ENCODE results near the gene HASPIN.
A peak's percentile ranks its signal among the peaks of the same experiment; 100 is the strongest.

The HASPIN gene

DNA sequence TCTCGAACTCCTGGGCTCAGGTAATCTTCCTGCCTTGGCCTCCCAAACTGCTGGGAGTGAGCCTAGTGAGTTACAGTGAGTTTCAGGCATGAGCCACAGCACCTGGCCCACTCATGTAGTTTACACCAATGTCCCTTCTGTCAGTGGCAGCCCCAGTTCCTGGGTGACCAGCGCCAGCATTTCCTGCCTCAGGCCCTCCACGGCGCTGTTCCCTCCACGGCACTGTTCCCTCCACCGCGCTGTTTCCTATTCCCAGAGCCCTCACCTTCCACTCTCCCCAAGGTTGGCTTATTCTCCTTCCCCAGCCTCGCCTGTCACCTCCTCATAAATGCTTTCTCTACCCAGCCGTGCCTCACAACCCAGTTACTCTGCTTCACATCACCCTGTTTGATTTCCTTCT is 44.6 kb downstream of the HASPIN start:
- CTCF ChIA-PET, result interaction anchor here (1.3 to 5.1 kb wide), 3 partner anchors 30 to 62 kb away, joined by 3 to 37 read pairs (median 6); no protein-coding TSS in a partner anchor
- Histone ChIP-seq H3K9me3 (ENCODE audit: control extremely low read depth in 1 of 5, control insufficient read depth in 4 of 5, insufficient read depth in 2 of 5, low read depth in 1 of 5, low read length in 4 of 5) (no peaks in the 10 kb centered on the region), H3K4me3 (ENCODE audit: control insufficient read depth in 1 of 7, extremely low read depth in 1 of 7, insufficient read depth in 4 of 7, low read depth in 2 of 7, low read length in 6 of 7) (no peak overlapping the region), H3K27me3 (replicated peaks in 2 of 5; ENCODE audit: control insufficient read depth in 4 of 5, insufficient read depth in 5 of 5, low read length in 4 of 5) (no peaks in the 10 kb centered on the region), H3K4me1 (ENCODE audit: control extremely low read depth in 1 of 4, control insufficient read depth in 4 of 4, insufficient read depth in 4 of 4, low read length in 3 of 4) (peaks cover 2 to 83% (median 57%) of the 10 kb centered on the region in 4 experiments), H3K27ac (ENCODE audit: insufficient read depth in 1 of 2, low read depth in 1 of 2, low read length in 2 of 2, poor library complexity in 1 of 2, severe bottlenecking in 2 of 2) (no peak overlapping the region), H3K36me3 (ENCODE audit: control insufficient read depth in 4 of 4, insufficient read depth in 4 of 4, low read length in 3 of 4) (no peaks in the 10 kb centered on the region)
- no peak for DNase-seq
- WGBS (ENCODE audit: insufficient coverage), result 92% methylated on average over 8 of the region's 9 CpGs
- POLR2A ChIA-PET, result no interaction called here

DNA sequence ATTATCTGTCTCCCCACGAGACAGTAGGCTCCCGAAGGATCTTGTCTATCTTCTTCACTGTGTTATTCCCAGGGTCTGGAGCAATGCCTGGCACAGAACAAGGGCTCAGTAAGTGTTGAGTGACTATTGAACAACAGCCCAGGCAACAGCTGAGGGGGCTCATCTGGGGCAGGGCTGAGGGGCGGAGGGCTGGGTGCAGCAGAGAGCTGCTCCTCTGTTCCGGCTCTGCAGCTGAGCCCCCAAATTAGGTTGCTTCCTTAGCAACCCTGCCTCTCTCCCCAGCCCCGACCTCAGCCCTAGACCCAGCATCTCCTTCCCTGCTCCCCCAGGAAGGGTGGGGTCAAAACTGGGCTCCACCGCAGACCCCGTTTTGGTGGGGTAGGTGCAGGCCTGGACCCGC is 45.1 kb downstream of the HASPIN start:
- H3K27ac ChIP-seq (ENCODE audit: insufficient read depth in 1 of 2, low read depth in 1 of 2, low read length in 2 of 2, poor library complexity in 1 of 2, severe bottlenecking in 2 of 2), result no peak overlapping the region
- H3K36me3 ChIP-seq (ENCODE audit: control insufficient read depth in 4 of 4, insufficient read depth in 4 of 4, low read length in 3 of 4), result no peaks in the 10 kb centered on the region
- no peaks in the 10 kb centered on the region for H3K9me3 ChIP-seq (ENCODE audit: control extremely low read depth in 1 of 5, control insufficient read depth in 4 of 5, insufficient read depth in 2 of 5, low read depth in 1 of 5, low read length in 4 of 5)
- POLR2A ChIA-PET, result no interaction called here
- no peak for DNase-seq
- CTCF ChIA-PET, result interaction anchor here (0.5 to 1.7 kb wide), 6 partner anchors 12 to 242 kb away, joined by 3 to 8 read pairs (median 3); no protein-coding TSS in a partner anchor
- H3K4me1 ChIP-seq (ENCODE audit: control extremely low read depth in 1 of 4, control insufficient read depth in 4 of 4, insufficient read depth in 4 of 4, low read length in 3 of 4), result peaks cover 2 to 79% (median 54%) of the 10 kb centered on the region in 4 experiments
- 85% methylated on average over 7 of the region's 8 CpGs for WGBS (ENCODE audit: insufficient coverage)
- no peaks in the 10 kb centered on the region for H3K27me3 ChIP-seq (replicated peaks in 2 of 5; ENCODE audit: control insufficient read depth in 4 of 5, insufficient read depth in 5 of 5, low read length in 4 of 5)
- no peak overlapping the region for H3K4me3 ChIP-seq (ENCODE audit: control insufficient read depth in 1 of 7, extremely low read depth in 1 of 7, insufficient read depth in 4 of 7, low read depth in 2 of 7, low read length in 6 of 7)

GRCh38 chr17:3770466-3770865 is 46.8 kb downstream of the HASPIN start:
- ChIA-PET POLR2A (no interaction called here), CTCF (interaction anchor here (1.5 to 4.4 kb wide), 4 partner anchors 12 to 87 kb away, joined by 3 to 18 read pairs (median 6); no protein-coding TSS in a partner anchor)
- H3K9me3 ChIP-seq (ENCODE audit: control extremely low read depth in 1 of 5, control insufficient read depth in 4 of 5, insufficient read depth in 2 of 5, low read depth in 1 of 5, low read length in 4 of 5), result no peaks in the 10 kb centered on the region
- peak; percentile 67 to 95 (median 91) for DNase-seq
- H3K4me1 ChIP-seq (ENCODE audit: control extremely low read depth in 1 of 4, control insufficient read depth in 4 of 4, insufficient read depth in 4 of 4, low read length in 3 of 4), result peaks cover 2 to 65% (median 46%) of the 10 kb centered on the region in 4 experiments
- H3K4me3 ChIP-seq (ENCODE audit: control insufficient read depth in 1 of 7, extremely low read depth in 1 of 7, insufficient read depth in 4 of 7, low read depth in 2 of 7, low read length in 6 of 7), result peak overlapping the region in 1 of 7 experiments; percentile 25
- 1% methylated on average over 5 of the region's 8 CpGs for WGBS (ENCODE audit: insufficient coverage)
- H3K27ac ChIP-seq (ENCODE audit: insufficient read depth in 1 of 2, low read depth in 1 of 2, low read length in 2 of 2, poor library complexity in 1 of 2, severe bottlenecking in 2 of 2), result peak overlapping the region in 1 of 2 experiments; percentile 44
- no peaks in the 10 kb centered on the region for H3K27me3 ChIP-seq (replicated peaks in 2 of 5; ENCODE audit: control insufficient read depth in 4 of 5, insufficient read depth in 5 of 5, low read length in 4 of 5)
- no peaks in the 10 kb centered on the region for H3K36me3 ChIP-seq (ENCODE audit: control insufficient read depth in 4 of 4, insufficient read depth in 4 of 4, low read length in 3 of 4)

DNA sequence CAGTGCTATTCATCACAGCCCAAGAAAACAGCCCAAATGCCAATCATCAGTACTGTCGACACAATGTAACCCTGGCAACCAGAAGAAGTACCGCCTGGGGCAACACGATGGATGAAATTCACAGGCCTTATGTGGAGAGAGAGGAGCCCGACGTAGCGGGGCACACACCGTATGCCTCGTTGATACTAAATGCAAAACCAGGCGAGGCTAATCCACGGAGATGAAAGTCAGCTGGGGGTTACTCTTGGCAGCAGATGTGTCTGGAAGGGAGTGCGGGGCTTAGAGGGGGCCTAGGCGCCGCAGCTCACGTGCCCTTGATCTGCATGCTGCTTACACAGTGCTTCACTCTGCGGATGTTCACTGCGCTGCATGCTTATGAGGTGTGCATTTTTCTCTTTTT is 47.4 kb downstream of the HASPIN start:
- ChIA-PET POLR2A (no interaction called here), CTCF (interaction anchor here (0.6 to 4.4 kb wide), 5 partner anchors 11 to 57 kb away, joined by 3 to 19 read pairs (median 9); no protein-coding TSS in a partner anchor)
- Histone ChIP-seq H3K36me3 (ENCODE audit: control insufficient read depth in 4 of 4, insufficient read depth in 4 of 4, low read length in 3 of 4) (no peaks in the 10 kb centered on the region), H3K4me1 (ENCODE audit: control extremely low read depth in 1 of 4, control insufficient read depth in 4 of 4, insufficient read depth in 4 of 4, low read length in 3 of 4) (peaks cover 2 to 58% (median 39%) of the 10 kb centered on the region in 4 experiments), H3K9me3 (ENCODE audit: control extremely low read depth in 1 of 5, control insufficient read depth in 4 of 5, insufficient read depth in 2 of 5, low read depth in 1 of 5, low read length in 4 of 5) (no peaks in the 10 kb centered on the region), H3K27ac (ENCODE audit: insufficient read depth in 1 of 2, low read depth in 1 of 2, low read length in 2 of 2, poor library complexity in 1 of 2, severe bottlenecking in 2 of 2) (no peak overlapping the region), H3K27me3 (replicated peaks in 2 of 5; ENCODE audit: control insufficient read depth in 4 of 5, insufficient read depth in 5 of 5, low read length in 4 of 5) (no peaks in the 10 kb centered on the region), H3K4me3 (ENCODE audit: control insufficient read depth in 1 of 7, extremely low read depth in 1 of 7, insufficient read depth in 4 of 7, low read depth in 2 of 7, low read length in 6 of 7) (no peak overlapping the region)
- WGBS (ENCODE audit: insufficient coverage), result 83% methylated on average over 8 of the region's 16 CpGs
- peak in 1 of 3 donors; percentile 53 for DNase-seq

GRCh38 chr17:3772764-3773163 is 49.1 kb downstream of the HASPIN start:
- DNase-seq, result no peak
- no peaks in the 10 kb centered on the region for H3K27me3 ChIP-seq (replicated peaks in 2 of 5; ENCODE audit: control insufficient read depth in 4 of 5, insufficient read depth in 5 of 5, low read length in 4 of 5)
- no peaks in the 10 kb centered on the region for H3K9me3 ChIP-seq (ENCODE audit: control extremely low read depth in 1 of 5, control insufficient read depth in 4 of 5, insufficient read depth in 2 of 5, low read depth in 1 of 5, low read length in 4 of 5)
- CTCF ChIA-PET, result interaction anchor here (1.0 to 4.4 kb wide), 7 partner anchors 9 to 66 kb away, joined by 3 to 19 read pairs (median 6); no protein-coding TSS in a partner anchor
- no peak overlapping the region for H3K4me3 ChIP-seq (ENCODE audit: control insufficient read depth in 1 of 7, extremely low read depth in 1 of 7, insufficient read depth in 4 of 7, low read depth in 2 of 7, low read length in 6 of 7)
- POLR2A ChIA-PET, result no interaction called here
- H3K27ac ChIP-seq (ENCODE audit: insufficient read depth in 1 of 2, low read depth in 1 of 2, low read length in 2 of 2, poor library complexity in 1 of 2, severe bottlenecking in 2 of 2), result no peak overlapping the region
- H3K36me3 ChIP-seq (ENCODE audit: control insufficient read depth in 4 of 4, insufficient read depth in 4 of 4, low read length in 3 of 4), result no peaks in the 10 kb centered on the region
- WGBS (ENCODE audit: insufficient coverage), result 94% methylated on average over 12 of the region's 12 CpGs
- peaks cover 2 to 44% (median 32%) of the 10 kb centered on the region in 4 experiments for H3K4me1 ChIP-seq (ENCODE audit: control extremely low read depth in 1 of 4, control insufficient read depth in 4 of 4, insufficient read depth in 4 of 4, low read length in 3 of 4)

- Histone ChIP-seq H3K4me3 (ENCODE audit: control insufficient read depth in 1 of 7, extremely low read depth in 1 of 7, insufficient read depth in 4 of 7, low read depth in 2 of 7, low read length in 6 of 7) (no peak overlapping the region), H3K27ac (ENCODE audit: insufficient read depth in 1 of 2, low read depth in 1 of 2, low read length in 2 of 2, poor library complexity in 1 of 2, severe bottlenecking in 2 of 2) (no peak overlapping the region), H3K4me1 (ENCODE audit: control extremely low read depth in 1 of 4, control insufficient read depth in 4 of 4, insufficient read depth in 4 of 4, low read length in 3 of 4) (peaks cover 2 to 39% (median 30%) of the 10 kb centered on the region in 4 experiments), H3K27me3 (replicated peaks in 2 of 5; ENCODE audit: control insufficient read depth in 4 of 5, insufficient read depth in 5 of 5, low read length in 4 of 5) (no peaks in the 10 kb centered on the region), H3K9me3 (ENCODE audit: control extremely low read depth in 1 of 5, control insufficient read depth in 4 of 5, insufficient read depth in 2 of 5, low read depth in 1 of 5, low read length in 4 of 5) (no peaks in the 10 kb centered on the region), H3K36me3 (ENCODE audit: control insufficient read depth in 4 of 4, insufficient read depth in 4 of 4, low read length in 3 of 4) (no peaks in the 10 kb centered on the region)
- CTCF ChIA-PET, result interaction anchor here (0.7 to 4.4 kb wide), 4 partner anchors 8 to 44 kb away, joined by 3 to 19 read pairs (median 11); no protein-coding TSS in a partner anchor
- DNase-seq, result no peak
- POLR2A ChIA-PET, result no interaction called here
- 100% methylated on average over 1 of the region's 5 CpGs for WGBS (ENCODE audit: insufficient coverage)
Observed at GRCh38 chr17:3773511-3773910, 49.8 kb downstream of the HASPIN start.

GRCh38 chr17:3773966-3774365 is 50.3 kb downstream of the HASPIN start:
- Histone ChIP-seq H3K27me3 (replicated peaks in 2 of 5; ENCODE audit: control insufficient read depth in 4 of 5, insufficient read depth in 5 of 5, low read length in 4 of 5) (no peaks in the 10 kb centered on the region), H3K4me1 (ENCODE audit: control extremely low read depth in 1 of 4, control insufficient read depth in 4 of 4, insufficient read depth in 4 of 4, low read length in 3 of 4) (peaks cover 2 to 34% (median 28%) of the 10 kb centered on the region in 4 experiments), H3K36me3 (ENCODE audit: control insufficient read depth in 4 of 4, insufficient read depth in 4 of 4, low read length in 3 of 4) (no peaks in the 10 kb centered on the region), H3K27ac (ENCODE audit: insufficient read depth in 1 of 2, low read depth in 1 of 2, low read length in 2 of 2, poor library complexity in 1 of 2, severe bottlenecking in 2 of 2) (no peak overlapping the region), H3K9me3 (ENCODE audit: control extremely low read depth in 1 of 5, control insufficient read depth in 4 of 5, insufficient read depth in 2 of 5, low read depth in 1 of 5, low read length in 4 of 5) (no peaks in the 10 kb centered on the region), H3K4me3 (ENCODE audit: control insufficient read depth in 1 of 7, extremely low read depth in 1 of 7, insufficient read depth in 4 of 7, low read depth in 2 of 7, low read length in 6 of 7) (no peak overlapping the region)
- ChIA-PET POLR2A (no interaction called here), CTCF (interaction anchor here (0.7 to 1.1 kb wide), 3 partner anchors 26 to 45 kb away, joined by 3 to 7 read pairs (median 4); no protein-coding TSS in a partner anchor)
- 90% methylated on average over 2 of the region's 3 CpGs for WGBS (ENCODE audit: insufficient coverage)
- DNase-seq, result no peak
